ENCODE measurements around the gene PLXNB3. TPM values are rescaled to one million over a fixed set of nuclear protein-coding genes. Genes with fewer than 3 reads are reported as not detected.

PLXNB3 gene
- total and polyA plus RNA-seq, 2 of the 13 experiments (the other 11 are each of a cell fraction or from before 2014, with no cell fraction given): 3.0 to 6.9 TPM

DNA sequence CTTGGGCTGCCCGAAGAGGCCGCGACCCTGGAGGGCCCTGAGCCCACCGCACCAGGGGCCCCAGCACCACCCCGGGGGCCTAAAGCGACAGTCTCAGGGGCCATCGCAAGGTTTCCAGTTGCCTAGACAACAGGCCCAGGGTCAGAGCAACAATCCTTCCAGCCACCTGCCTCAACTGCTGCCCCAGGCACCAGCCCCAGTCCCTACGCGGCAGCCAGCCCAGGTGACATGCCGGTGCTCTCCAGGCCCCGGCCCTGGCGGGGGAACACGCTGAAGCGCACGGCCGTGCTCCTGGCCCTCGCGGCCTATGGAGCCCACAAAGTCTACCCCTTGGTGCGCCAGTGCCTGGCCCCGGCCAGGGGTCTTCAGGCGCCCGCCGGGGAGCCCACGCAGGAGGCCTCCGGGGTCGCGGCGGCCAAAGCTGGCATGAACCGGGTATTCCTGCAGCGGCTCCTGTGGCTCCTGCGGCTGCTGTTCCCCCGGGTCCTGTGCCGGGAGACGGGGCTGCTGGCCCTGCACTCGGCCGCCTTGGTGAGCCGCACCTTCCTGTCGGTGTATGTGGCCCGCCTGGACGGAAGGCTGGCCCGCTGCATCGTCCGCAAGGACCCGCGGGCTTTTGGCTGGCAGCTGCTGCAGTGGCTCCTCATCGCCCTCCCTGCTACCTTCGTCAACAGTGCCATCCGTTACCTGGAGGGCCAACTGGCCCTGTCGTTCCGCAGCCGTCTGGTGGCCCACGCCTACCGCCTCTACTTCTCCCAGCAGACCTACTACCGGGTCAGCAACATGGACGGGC is 38.8 kb upstream of the PLXNB3 start (continued):
- TF ChIP-seq HOXD1 (CRISPR knock-in tag; IDR thresholded peaks at IDR 0.05) (no peak), HNRNPH1 (optimal IDR thresholded peaks at IDR 0.05; ENCODE audit: low read depth, low read length) (no peak), MED1 (CRISPR knock-in tag; IDR thresholded peaks at IDR 0.05) (no peak), HNRNPLL (IDR thresholded peaks at IDR 0.05; ENCODE audit: low read depth, low read length, poor library complexity, severe bottlenecking) (peak; percentile 1), ZSCAN21 (CRISPR knock-in tag; IDR thresholded peaks at IDR 0.05; ENCODE audit: borderline replicate concordance) (0 out of 2 replicates have a peak, but pooled peaks have one; percentile 27), ZMYM4 (CRISPR knock-in tag; IDR thresholded peaks at IDR 0.05) (no peak), NFATC3 (CRISPR knock-in tag; IDR thresholded peaks at IDR 0.05) (no peak), SALL2 (CRISPR knock-in tag; IDR thresholded peaks at IDR 0.05) (0 out of 2 replicates have a peak, but pooled peaks have one; percentile 3), ZSCAN20 (CRISPR knock-in tag; IDR thresholded peaks at IDR 0.05; ENCODE audit: borderline replicate concordance) (no peak), ZNF138 (CRISPR knock-in tag; IDR thresholded peaks at IDR 0.05; ENCODE audit: low read depth) (no peak), ZFX (CRISPR knock-in tag; IDR thresholded peaks at IDR 0.05; ENCODE audit: low read depth) (0 out of 2 replicates have a peak, but pooled peaks have one; percentile 2), ELF1 (CRISPR knock-in tag; IDR thresholded peaks at IDR 0.05) (no peak), FOXA3 (CRISPR knock-in tag; IDR thresholded peaks at IDR 0.05) (no peak), ZNF747 (CRISPR knock-in tag; IDR thresholded peaks at IDR 0.05; ENCODE audit: borderline replicate concordance) (no peak)
- TF ChIP-seq, protein P1, sequence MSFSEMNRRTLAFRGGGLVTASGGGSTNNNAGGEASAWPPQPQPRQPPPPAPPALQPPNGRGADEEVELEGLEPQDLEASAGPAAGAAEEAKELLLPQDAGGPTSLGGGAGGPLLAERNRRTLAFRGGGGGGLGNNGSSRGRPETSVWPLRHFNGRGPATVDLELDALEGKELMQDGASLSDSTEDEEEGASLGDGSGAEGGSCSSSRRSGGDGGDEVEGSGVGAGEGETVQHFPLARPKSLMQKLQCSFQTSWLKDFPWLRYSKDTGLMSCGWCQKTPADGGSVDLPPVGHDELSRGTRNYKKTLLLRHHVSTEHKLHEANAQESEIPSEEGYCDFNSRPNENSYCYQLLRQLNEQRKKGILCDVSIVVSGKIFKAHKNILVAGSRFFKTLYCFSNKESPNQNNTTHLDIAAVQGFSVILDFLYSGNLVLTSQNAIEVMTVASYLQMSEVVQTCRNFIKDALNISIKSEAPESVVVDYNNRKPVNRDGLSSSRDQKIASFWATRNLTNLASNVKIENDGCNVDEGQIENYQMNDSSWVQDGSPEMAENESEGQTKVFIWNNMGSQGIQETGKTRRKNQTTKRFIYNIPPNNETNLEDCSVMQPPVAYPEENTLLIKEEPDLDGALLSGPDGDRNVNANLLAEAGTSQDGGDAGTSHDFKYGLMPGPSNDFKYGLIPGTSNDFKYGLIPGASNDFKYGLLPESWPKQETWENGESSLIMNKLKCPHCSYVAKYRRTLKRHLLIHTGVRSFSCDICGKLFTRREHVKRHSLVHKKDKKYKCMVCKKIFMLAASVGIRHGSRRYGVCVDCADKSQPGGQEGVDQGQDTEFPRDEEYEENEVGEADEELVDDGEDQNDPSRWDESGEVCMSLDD (CRISPR knock-in tag; IDR thresholded peaks at IDR 0.05; ENCODE audit: borderline replicate concordance): no peak
- TF ChIP-seq, protein P2, sequence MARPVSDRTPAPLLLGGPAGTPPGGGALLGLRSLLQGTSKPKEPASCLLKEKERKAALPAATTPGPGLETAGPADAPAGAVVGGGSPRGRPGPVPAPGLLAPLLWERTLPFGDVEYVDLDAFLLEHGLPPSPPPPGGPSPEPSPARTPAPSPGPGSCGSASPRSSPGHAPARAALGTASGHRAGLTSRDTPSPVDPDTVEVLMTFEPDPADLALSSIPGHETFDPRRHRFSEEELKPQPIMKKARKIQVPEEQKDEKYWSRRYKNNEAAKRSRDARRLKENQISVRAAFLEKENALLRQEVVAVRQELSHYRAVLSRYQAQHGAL (CRISPR knock-in tag; IDR thresholded peaks at IDR 0.05; ENCODE audit: not compliant biosample characterization): no peak
- TF ChIP-seq, protein P3, sequence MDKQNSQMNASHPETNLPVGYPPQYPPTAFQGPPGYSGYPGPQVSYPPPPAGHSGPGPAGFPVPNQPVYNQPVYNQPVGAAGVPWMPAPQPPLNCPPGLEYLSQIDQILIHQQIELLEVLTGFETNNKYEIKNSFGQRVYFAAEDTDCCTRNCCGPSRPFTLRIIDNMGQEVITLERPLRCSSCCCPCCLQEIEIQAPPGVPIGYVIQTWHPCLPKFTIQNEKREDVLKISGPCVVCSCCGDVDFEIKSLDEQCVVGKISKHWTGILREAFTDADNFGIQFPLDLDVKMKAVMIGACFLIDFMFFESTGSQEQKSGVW (CRISPR knock-in tag; IDR thresholded peaks at IDR 0.05; ENCODE audit: borderline replicate concordance): no peak
- TF ChIP-seq, protein P4, sequence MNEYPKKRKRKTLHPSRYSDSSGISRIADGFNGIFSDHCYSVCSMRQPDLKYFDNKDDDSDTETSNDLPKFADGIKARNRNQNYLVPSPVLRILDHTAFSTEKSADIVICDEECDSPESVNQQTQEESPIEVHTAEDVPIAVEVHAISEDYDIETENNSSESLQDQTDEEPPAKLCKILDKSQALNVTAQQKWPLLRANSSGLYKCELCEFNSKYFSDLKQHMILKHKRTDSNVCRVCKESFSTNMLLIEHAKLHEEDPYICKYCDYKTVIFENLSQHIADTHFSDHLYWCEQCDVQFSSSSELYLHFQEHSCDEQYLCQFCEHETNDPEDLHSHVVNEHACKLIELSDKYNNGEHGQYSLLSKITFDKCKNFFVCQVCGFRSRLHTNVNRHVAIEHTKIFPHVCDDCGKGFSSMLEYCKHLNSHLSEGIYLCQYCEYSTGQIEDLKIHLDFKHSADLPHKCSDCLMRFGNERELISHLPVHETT (CRISPR knock-in tag; conservative IDR thresholded peaks at IDR 0.05): no peak
- TF ChIP-seq, protein P5, sequence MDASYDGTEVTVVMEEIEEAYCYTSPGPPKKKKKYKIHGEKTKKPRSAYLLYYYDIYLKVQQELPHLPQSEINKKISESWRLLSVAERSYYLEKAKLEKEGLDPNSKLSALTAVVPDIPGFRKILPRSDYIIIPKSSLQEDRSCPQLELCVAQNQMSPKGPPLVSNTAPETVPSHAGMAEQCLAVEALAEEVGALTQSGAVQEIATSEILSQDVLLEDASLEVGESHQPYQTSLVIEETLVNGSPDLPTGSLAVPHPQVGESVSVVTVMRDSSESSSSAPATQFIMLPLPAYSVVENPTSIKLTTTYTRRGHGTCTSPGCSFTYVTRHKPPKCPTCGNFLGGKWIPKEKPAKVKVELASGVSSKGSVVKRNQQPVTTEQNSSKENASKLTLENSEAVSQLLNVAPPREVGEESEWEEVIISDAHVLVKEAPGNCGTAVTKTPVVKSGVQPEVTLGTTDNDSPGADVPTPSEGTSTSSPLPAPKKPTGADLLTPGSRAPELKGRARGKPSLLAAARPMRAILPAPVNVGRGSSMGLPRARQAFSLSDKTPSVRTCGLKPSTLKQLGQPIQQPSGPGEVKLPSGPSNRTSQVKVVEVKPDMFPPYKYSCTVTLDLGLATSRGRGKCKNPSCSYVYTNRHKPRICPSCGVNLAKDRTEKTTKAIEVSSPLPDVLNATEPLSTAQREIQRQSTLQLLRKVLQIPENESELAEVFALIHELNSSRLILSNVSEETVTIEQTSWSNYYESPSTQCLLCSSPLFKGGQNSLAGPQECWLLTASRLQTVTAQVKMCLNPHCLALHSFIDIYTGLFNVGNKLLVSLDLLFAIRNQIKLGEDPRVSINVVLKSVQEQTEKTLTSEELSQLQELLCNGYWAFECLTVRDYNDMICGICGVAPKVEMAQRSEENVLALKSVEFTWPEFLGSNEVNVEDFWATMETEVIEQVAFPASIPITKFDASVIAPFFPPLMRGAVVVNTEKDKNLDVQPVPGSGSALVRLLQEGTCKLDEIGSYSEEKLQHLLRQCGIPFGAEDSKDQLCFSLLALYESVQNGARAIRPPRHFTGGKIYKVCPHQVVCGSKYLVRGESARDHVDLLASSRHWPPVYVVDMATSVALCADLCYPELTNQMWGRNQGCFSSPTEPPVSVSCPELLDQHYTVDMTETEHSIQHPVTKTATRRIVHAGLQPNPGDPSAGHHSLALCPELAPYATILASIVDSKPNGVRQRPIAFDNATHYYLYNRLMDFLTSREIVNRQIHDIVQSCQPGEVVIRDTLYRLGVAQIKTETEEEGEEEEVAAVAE (CRISPR knock-in tag; IDR thresholded peaks at IDR 0.05; ENCODE audit: borderline replicate concordance): no peak

All from HepG2 (cell line).